Measurements from ENCODE around the gene GALNT6.

GALNT6 gene, protein sequence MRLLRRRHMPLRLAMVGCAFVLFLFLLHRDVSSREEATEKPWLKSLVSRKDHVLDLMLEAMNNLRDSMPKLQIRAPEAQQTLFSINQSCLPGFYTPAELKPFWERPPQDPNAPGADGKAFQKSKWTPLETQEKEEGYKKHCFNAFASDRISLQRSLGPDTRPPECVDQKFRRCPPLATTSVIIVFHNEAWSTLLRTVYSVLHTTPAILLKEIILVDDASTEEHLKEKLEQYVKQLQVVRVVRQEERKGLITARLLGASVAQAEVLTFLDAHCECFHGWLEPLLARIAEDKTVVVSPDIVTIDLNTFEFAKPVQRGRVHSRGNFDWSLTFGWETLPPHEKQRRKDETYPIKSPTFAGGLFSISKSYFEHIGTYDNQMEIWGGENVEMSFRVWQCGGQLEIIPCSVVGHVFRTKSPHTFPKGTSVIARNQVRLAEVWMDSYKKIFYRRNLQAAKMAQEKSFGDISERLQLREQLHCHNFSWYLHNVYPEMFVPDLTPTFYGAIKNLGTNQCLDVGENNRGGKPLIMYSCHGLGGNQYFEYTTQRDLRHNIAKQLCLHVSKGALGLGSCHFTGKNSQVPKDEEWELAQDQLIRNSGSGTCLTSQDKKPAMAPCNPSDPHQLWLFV

DNA sequence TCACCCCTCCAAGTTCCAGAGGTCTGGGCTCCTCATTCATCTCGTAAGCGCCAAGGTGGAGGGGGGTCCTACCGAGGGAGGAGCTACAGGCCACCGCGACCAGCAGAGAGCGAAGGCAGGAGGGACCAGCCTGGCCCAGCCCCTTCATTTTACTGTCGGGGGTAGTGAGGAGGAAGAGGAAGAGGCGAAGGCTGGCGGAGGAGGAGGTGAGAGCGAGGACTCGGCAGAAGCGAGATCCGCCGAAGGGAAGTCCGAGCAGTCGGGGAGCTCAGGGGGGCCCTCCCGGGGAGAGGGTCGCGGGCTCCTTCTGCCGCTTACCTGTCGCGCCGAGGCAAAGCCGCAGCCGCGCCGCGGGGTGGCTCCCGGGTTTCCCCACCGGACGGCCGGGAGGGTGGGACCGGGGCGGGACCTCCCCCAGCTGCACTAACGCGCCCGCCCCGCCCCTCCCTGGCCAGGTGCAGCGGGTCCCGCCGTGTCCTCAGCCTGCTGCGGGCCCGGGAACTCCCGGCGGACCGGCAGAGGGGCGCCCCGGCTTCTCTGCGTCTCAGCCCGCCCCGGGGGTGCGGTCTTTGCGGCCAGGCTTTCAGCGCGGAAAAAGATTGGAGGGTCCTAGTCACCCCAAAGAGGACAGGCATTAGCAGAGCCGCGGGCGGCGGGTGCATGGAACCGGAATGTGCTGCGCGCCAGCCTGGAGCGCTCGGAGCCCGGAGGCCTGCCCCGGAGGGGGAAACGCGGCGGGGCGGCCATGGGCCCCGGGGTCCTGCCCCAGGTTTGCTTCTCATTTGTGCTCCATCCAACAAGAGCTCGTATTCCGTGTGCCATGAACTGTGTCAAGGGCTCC lies at the start of gene GALNT6:
Gene GALNT6, minus strand, starts transcription at position 124 of the 841 bp plus-strand sequence. CDS start 11,625 bp downstream, outside the sequence.
- in situ Hi-C loops (cut with HindIII; ENCODE audit: low sequenced_read_pairs) = no loop called here

DNA sequence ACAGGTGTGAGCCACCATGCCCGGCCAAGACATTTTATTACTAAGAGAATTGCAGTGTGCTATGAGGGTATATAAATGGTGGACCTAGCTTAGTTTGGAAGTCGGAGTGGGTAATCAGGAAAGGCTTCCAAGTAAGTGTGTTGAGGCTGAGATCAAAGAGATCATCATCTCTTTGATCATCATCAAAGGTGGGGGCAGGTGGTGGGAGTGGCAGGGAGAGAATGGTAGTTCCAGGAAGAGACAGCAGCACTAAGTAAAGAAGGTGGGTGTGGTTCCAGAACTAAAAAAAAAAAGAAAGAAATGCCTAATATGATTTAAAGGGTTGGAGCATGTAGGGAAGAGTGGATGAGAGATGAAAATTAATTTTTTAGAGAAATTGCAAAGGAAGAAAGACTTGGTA lies 48.1 kb upstream of the GALNT6 start:
- in situ Hi-C loops (cut with HindIII; ENCODE audit: low sequenced_read_pairs) = loop anchor here (25.0 kb wide), 1 partner anchor 348 kb away; no protein-coding TSS in a partner anchor

DNA sequence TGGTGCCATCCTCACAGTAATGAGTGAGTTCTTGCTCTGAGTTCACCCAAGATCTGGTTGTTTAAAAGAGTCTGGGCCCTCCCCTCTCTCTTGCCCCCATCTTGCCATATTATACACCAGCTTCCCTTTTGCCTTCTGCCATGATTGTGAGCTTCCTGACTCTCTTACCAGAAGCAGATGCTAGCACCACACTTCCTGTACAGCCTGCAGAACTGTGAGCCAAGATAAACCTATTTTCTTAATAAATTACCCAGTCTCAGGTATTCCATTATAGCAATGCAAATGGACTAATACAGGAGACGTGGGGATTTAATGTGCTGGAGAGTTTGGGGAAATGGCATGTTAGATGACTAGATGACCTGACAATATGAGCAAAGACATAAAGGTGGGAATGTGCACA lies 46.2 kb upstream of the GALNT6 start:
- in situ Hi-C loops (cut with HindIII; ENCODE audit: low sequenced_read_pairs) = loop anchor here (25.0 kb wide), 1 partner anchor 350 kb away; no protein-coding TSS in a partner anchor

DNA sequence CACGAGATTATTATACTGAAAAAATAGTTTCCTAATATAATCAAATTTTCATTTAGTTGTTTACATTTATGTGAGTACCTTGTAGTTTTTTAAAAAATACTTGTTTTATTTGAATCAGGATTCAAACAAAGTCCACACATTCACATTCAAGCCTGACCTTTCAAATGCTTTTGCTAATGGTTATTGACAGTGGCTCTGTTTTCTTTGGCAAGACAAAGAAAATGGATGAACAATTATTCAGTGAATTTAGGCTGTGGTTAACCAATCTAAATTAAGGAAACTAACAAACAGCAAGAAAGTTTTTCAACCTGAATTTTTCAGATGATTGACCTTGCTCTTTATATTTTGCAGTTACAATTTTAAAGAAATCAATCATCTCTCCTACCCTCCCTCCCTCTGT lies 43.1 kb upstream of the GALNT6 start:
- in situ Hi-C loops (cut with HindIII; ENCODE audit: low sequenced_read_pairs) = loop anchor here (25.0 kb wide), 1 partner anchor 353 kb away; no protein-coding TSS in a partner anchor

DNA sequence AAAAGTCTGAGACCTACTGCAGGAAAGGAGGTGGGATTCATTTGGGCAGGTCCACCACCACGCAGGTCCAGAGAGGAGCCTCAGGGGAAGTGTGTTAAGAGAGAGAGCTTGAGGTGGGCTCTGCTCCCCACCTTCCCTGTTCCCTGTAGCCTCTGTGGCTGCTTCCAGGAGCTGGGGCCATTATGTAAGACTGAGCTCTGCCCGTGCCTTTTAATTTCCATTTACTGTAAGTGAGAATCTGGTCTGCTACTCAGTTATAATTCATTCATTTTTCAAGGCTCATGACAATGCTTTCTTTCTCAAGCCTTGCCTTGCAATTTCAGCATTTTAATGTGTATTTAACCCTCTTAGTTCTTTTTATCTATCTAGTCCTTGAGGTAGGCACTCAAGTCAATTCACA lies 41.7 kb upstream of the GALNT6 start:
- in situ Hi-C loops (cut with HindIII; ENCODE audit: low sequenced_read_pairs) = loop anchor here (25.0 kb wide), 1 partner anchor 354 kb away; no protein-coding TSS in a partner anchor

DNA sequence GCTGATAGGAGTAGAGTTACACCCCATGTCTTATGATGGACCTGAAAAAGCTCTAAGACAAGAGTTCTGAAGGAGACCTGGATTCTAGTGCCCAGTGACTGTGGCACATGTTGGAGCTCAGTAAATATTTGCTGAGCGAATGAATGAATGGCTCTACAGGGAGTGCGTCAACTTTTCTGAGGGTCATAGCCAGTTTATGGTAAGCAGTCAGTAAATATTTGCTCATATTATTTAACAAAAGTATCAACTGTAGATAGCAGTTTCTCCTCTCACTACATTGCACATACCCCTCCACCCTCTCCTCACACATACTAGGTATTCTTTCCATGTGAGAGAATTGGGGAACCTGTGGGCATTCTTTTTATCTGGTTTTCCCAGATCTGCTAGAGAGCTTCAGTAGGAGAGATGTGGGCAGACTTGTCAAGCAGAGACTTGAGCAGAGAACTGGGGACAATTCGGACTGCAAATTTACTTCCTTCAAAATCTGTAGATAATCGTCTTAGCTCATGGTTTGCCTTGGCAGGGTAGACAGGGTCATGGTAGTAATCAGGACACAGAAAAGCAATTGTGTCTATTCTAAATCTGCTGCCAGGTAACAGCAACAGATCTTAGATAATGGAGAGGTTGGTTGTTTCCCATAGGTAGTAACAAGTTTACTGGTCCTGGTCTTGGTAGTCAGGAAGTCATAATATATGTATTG lies 39.1 kb upstream of the GALNT6 start:
- in situ Hi-C loops (cut with HindIII; ENCODE audit: low sequenced_read_pairs) = loop anchor here (25.0 kb wide), 1 partner anchor 357 kb away; no protein-coding TSS in a partner anchor

DNA sequence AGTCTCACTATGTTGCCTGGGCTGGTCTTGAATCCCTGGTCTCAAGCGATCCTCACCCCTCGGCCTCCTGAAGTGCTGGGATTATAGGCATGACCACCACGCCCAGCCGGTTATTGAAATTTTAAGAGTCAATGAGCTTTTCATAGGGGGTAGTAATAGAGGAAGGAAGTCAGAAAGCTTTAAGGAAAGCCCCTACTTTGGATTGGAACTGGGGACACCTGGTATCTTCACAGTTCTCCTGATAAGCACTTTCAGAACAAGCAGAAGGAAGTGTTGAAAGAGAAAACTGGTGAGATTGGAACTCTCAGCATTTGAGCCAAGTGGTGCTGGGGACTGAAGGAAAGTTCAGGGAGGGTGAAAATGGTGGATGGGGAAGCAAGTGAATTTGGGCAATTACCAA lies 38.5 kb upstream of the GALNT6 start:
- in situ Hi-C loops (cut with HindIII; ENCODE audit: low sequenced_read_pairs) = loop anchor here (25.0 kb wide), 1 partner anchor 358 kb away; no protein-coding TSS in a partner anchor

DNA sequence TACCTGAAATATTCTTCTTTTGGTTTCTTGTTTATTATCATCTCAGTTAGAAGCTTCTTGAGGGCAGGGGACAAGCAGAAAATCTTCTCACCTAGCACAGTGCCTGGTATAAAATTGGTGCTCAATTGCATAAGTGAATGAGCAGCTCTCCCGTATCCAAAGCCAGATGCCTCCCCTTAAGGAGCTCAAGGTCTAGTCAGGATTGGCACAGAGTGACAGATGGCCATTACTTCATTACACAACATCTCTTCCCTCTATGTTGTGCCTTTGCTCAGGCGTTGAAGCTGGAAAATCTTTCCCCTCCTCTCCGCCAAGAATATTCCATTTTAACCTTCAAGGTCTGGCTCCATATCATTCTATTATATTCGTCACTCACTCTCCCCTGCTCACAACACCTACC lies 37.0 kb upstream of the GALNT6 start:
- in situ Hi-C loops (cut with HindIII; ENCODE audit: low sequenced_read_pairs) = loop anchor here (25.0 kb wide), 1 partner anchor 359 kb away; no protein-coding TSS in a partner anchor

DNA sequence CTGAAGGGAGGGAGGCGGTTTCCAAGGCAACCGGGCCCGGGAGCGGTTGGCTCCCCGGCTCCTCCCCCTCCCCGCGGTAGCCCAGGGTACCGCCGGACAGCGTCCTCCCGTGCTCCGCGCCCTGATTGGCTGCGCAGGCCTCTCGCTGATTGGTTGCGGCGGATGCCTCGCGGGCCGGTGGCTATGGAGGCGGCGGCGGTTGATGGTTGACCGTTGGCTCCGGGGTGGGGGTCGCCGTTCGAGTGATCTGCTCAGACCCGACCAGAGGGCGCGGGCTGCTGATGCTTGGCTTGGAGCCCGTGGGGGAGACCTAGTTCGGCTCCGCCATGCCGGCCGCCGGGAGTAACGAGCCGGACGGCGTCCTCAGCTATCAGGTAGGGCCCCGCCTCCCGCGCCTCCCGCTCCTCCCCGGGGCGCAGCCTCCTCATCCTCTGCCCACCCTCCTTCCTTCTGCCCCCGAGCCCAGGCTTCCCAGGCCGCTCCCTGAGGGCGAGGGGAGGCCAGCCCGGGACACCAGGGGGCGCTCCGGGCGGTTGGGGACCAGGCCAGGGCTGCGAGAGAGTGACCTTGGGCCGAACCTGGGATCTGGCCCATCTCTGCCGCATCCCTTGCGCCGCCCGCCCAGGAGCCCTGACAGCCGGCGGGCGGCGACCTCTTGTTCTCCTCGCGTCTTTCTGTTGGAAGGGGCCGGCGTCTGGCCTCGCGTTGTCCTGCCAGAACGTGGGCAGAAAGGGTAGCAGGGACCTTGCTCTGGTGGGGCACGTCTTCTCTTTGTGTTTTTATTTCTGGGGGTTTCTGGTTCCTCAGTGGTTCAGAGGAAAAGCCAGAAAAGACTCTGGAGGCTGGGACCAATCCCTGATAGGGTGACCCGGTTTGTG lies 33.7 kb upstream of the GALNT6 start, which contains the start of gene SLC4A8:
Gene SLC4A8, plus strand, starts transcription at position 170 of the 878 bp plus-strand sequence. Its CDS starts 157 bp downstream, at position 327.
- in situ Hi-C loops (cut with HindIII; ENCODE audit: low sequenced_read_pairs) = loop anchor here (25.0 kb wide), 1 partner anchor 362 kb away; no protein-coding TSS in a partner anchor

DNA sequence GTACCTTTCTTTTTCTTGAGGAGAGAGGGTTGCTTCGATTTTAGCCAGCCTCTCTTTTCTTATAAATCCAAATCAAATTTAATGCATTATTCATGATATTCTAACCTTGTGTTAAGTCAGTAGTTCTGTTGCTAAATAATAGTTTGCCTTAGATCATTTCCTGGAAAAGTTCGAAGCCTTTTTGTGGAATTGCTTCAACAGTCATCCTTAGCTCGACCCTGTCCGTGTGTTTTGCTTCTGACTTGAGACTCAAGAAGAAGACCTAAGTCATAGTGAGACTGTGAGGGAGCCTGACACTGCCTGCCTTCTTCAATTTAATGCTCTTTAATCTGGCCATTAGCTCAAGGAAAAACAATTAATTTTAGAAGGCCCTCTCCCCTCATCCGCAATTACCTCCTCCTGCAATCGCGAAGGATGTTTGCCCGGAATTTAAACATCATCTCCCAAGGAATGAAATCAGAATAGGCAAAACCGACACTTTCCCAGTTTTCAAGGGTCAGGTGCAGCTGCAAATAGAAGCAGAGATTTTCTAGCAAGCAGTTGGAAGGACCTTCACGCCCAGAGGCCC lies 33.0 kb upstream of the GALNT6 start:
- in situ Hi-C loops (cut with HindIII; ENCODE audit: low sequenced_read_pairs) = no loop called here

DNA sequence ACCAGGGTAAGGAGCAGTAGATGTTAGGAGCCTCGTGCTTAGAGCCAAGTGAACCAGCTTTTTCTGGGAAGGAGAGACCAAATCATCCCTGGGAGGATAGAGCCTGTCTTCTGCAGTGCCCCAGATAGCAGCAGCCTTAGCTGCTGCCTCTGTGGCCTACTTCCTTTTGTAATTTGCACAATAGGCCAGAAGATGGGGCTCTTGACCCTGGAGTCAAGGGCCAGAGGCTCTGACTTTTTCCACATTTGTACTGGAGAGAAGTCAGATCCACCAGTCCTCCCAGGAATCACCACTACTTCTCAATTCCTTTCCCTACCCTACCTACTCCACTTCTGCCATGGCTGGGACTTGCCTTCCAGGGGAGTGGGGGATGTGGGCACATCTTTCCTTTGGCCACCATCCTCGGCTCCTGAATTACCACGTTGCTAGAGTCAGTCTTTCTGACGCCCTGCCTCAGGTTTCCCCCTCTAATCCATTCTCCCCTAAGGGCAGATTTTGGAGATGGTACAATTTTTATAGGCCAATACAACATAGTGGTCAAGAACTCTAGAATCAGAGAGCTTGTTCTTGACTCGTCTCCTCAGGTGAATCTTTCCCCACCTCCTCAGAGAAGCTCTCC lies 30.2 kb upstream of the GALNT6 start:
- in situ Hi-C loops (cut with HindIII; ENCODE audit: low sequenced_read_pairs) = no loop called here

DNA sequence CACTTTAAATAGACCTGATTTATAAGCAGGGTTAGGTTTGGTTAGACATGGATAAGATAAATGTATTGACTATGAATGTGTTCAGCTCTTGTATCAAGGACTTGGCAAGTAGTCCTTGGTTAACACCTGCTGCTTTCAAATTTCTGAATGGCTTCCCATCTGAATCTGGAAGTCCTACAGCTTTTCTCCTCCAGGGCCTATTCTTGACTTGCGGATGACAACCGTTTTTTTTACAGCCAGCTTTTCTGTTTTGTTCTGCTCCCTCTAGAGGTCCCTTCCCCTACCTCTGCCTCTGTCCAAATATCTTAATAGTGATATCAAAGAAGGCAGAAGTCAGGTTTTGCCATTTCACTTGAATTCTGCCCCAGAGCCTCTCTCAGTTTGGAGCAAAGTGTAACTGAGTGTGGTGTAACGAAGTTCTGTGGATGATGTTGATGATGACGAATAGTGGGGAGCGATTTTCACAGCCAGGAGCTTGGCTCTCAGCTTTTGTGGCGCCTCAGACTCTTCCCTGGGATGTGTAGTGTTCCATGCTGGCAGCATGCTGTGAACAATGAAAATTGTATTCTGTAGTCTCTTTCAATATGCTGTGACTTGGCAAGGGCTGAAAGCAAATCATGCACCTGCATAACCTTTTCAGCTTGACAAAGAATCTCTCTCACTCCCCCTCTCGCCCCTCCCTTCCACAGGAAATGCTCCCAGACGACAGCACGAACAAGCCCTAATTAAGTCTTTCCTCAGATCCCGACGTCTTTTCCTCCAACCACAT lies 28.4 kb upstream of the GALNT6 start:
- in situ Hi-C loops (cut with HindIII; ENCODE audit: low sequenced_read_pairs) = no loop called here

DNA sequence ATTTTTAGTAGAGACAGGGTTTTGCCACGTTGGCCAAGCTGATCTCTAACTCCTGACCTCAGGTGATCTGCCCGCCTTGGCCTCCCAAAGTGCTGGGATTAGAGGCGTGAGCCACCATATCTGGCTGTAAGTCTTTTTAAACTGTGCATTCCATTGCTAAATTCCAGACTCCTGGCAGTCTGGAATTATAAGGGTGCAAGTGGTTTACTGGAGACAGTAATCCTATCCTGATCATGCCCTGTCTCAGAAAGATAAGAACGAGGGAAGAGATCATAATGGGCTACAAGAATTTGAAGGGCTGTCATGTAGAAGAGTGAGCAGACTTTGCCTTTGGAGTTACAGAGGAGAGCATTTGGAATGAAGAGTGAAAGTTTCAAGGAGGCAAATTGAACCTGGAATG lies 26.6 kb upstream of the GALNT6 start:
- in situ Hi-C loops (cut with HindIII; ENCODE audit: low sequenced_read_pairs) = no loop called here

DNA sequence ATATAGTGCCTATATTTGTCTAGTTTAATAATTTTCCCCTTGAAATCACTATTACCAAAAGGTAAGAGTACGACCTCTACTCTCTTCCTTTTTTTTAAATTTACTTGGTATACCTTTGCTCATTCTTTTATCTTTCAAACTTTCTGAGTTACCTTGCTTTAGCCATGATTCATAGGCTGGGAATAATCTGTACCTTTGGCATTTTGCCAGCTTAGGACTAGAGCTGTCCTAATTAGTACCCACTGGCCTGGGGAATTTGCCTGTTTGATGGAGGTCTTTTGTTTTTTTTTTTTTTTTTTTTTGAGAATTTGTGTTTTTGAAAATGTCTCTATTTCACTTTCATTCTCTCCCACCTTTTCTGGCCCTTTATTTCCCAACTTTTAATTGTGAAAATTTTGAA lies 24.7 kb upstream of the GALNT6 start:
- in situ Hi-C loops (cut with HindIII; ENCODE audit: low sequenced_read_pairs) = no loop called here

DNA sequence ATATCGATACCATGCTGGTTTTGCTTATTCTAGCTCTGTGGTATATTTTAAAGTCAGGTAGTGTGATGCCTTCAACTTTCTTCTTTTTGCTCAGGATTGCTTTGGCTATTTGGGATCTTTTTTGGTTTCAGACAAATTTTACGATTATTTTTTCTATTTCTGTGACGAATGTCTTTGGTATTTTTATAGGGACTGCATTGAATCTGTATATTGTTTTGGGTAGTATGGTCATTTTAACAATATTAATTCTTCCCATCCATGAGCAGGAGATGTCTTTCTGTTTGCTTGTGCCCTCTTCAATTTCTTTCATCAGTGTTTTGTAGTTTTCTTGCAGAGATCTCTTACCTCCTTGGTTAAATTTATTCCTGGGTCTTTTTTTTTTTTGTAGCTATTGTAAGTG lies 22.6 kb upstream of the GALNT6 start:
- in situ Hi-C loops (cut with HindIII; ENCODE audit: low sequenced_read_pairs) = no loop called here

DNA sequence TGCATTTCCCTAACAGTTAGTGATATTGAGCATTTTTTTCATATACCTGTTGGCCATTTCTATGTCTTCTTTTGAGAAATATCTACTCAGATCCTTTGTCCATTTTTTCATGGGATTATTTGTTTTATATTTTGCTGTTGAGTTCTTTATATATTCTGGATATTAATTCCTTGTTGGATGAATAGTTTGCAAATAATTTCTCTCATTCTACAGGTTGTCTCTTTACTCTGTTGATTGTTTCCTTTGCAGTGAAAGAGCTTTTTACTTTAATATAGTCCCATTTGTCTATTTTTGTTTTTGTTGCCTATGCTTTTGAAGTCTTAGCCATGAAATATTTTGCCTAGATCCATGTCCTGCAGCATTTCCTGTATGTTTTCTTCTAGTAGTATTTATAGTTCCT lies 21.9 kb upstream of the GALNT6 start:
- in situ Hi-C loops (cut with HindIII; ENCODE audit: low sequenced_read_pairs) = no loop called here

DNA sequence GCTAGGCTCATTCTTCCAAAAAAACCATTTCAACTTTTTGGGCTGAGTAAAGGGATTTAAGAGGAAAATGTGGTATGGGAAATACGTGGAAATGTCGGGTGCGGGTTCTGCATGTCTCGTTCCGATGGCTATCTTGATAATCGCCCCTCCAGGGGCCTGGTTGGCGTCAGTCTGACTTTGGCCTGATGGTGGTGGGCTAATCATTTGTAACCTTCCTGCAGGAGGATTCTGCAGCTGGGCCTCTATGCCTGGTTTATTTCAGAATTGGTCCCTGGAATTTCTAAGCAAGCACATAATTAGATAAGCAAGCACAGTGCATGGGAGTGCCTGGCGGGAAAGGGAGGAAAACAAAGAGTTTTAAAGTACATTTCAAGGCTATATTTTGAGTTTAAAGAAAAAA lies 18.6 kb upstream of the GALNT6 start:
- in situ Hi-C loops (cut with HindIII; ENCODE audit: low sequenced_read_pairs) = no loop called here

DNA sequence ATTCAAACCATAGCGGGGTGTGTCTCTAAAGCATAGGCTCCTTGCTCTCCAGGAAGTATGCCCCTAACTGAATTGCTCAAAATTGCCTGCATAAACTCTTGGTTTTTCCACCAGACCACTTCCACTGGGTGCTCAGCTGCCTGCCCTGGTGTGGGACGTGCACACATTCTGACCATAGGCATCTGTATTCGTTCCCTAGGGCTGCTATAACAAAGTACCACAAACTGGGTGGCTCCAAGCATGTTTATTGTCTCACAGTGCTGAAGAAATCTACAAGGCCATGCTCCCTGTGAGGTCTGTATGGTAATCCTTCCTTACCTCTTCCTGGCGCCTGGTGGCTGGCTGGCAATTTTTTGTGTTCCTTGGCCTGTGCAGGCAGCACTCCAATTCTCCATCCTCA lies 16.4 kb upstream of the GALNT6 start:
- in situ Hi-C loops (cut with HindIII; ENCODE audit: low sequenced_read_pairs) = no loop called here

All from endothelial cell of hepatic sinusoid (primary cell).